NB4 (cell line): ENCODE results near the gene KRTDAP.

Experiments
- DNase-seq: peaks from one replicate; pipeline ENCODE4 v3.0.0; 2010; ENCODE audit warnings: low read depth
- H3K4me3 ChIP-seq: one replicate; pipeline ENCODE4 v1.5.1; 2011; ENCODE audit warnings: mild to moderate bottlenecking, low read depth, low read length, moderate library complexity
- CTCF ChIP-seq: IDR thresholded peaks from one replicate; pipeline ENCODE4 v1.5.1; 2012; ENCODE audit warnings: low read depth, low read length
- MAX ChIP-seq: IDR thresholded peaks from 2 replicates; pipeline ENCODE4 v1.6.1; 2011; ENCODE audit warnings: low read depth, low read length
- MYC ChIP-seq: IDR thresholded peaks from 2 replicates; pipeline ENCODE4 v1.6.1; 2011; ENCODE audit warnings: low read depth, low read length
- POLR2A ChIP-seq: IDR thresholded peaks from 2 replicates; pipeline ENCODE4 v1.6.1; 2011; ENCODE audit warnings: mild to moderate bottlenecking; ENCODE audit not compliant: insufficient read length; ENCODE audit errors: extremely low read depth

KRTDAP gene

GRCh38 chr19:35506011-35506410 lies 15.7 kb upstream of the KRTDAP start:
- no peak for DNase-seq
- TF ChIP-seq MAX (no peak), POLR2A (no peak), MYC (no peak), CTCF (no peak)
- no peak overlapping the region for H3K4me3 ChIP-seq

GRCh38 chr19:35502751-35503150 lies 12.5 kb upstream of the KRTDAP start:
- DNase-seq = no peak
- TF ChIP-seq MAX = no peak
- TF ChIP-seq POLR2A = no peak
- no peak for TF ChIP-seq CTCF
- TF ChIP-seq MYC = no peak
- H3K4me3 ChIP-seq = no peak overlapping the region

- TF ChIP-seq POLR2A = no peak
- TF ChIP-seq CTCF = no peak
- no peak for TF ChIP-seq MYC
- no peak for TF ChIP-seq MAX
- no peak for DNase-seq
Measured at GRCh38 chr19:35501684-35502083, 11.4 kb upstream of the KRTDAP start.

GRCh38 chr19:35500611-35501010 lies 10.3 kb upstream of the KRTDAP start:
- DNase-seq = no peak
- H3K4me3 ChIP-seq = no peak overlapping the region
- TF ChIP-seq POLR2A = no peak
- TF ChIP-seq CTCF = no peak
- no peak for TF ChIP-seq MAX
- no peak for TF ChIP-seq MYC

More at GRCh38 chr19:35501684-35502083, 11.4 kb upstream of the KRTDAP start:
- H3K4me3 ChIP-seq = no peak overlapping the region

GRCh38 chr19:35498984-35499527 lies 8.8 kb upstream of the KRTDAP start:
- TF ChIP-seq MYC (no peak), POLR2A (no peak), CTCF (no peak), MAX (no peak)
- H3K4me3 ChIP-seq = no peak overlapping the region
- DNase-seq = no peak
